Mesenchymal stem cell (in vitro differentiated cells and primary cell): ENCODE data around the gene GALNT2.

Experiments used
- DNase-seq: peaks from one replicate; pipeline ENCODE4 v3.0.0-alpha.2; 2013
- H2AFZ ChIP-seq: one replicate; pipeline ENCODE4 v1.6.1; 2013; ENCODE audit warnings: low read depth, mild to moderate bottlenecking, control low read depth, inconsistent platforms, low read length, moderate library complexity
- H2AK5ac ChIP-seq: 2 replicates; pipeline ENCODE4 v1.6.1; 2013; ENCODE audit warnings: low read length, moderate library complexity, mild to moderate bottlenecking, inconsistent platforms; ENCODE audit not compliant: severe bottlenecking
- H2BK120ac ChIP-seq: one replicate; pipeline ENCODE4 v1.6.1; 2013; ENCODE audit warnings: low read depth, mild to moderate bottlenecking, inconsistent platforms, low read length, moderate library complexity
- H2BK12ac ChIP-seq, 2 experiments: one replicate each; pipeline ENCODE4 v1.6.1; 2013; ENCODE audit warnings: inconsistent platforms in 2 of 2, low read length in 2 of 2, mild to moderate bottlenecking in 2 of 2, moderate library complexity in 2 of 2, control low read depth in 1 of 2
- H2BK15ac ChIP-seq: one replicate; pipeline ENCODE4 v1.6.1; 2013; ENCODE audit warnings: mild to moderate bottlenecking, low read depth, inconsistent platforms; ENCODE audit not compliant: poor library complexity, severe bottlenecking
- H2BK5ac ChIP-seq: 2 replicates; pipeline ENCODE4 v1.6.1; 2013; ENCODE audit warnings: low read depth, mild to moderate bottlenecking, low read length, control low read depth, inconsistent platforms; ENCODE audit not compliant: poor library complexity, severe bottlenecking
- H3K14ac ChIP-seq, 2 experiments: one replicate each; pipeline ENCODE4 v1.6.1; 2013; ENCODE audit warnings: inconsistent platforms in 2 of 2, low read length in 2 of 2, control low read depth in 1 of 2, mild to moderate bottlenecking in 1 of 2, moderate library complexity in 1 of 2
- H3K18ac ChIP-seq, 2 experiments: one replicate each; pipeline ENCODE4 v1.6.1; 2013; ENCODE audit warnings: inconsistent platforms in 2 of 2, low read length in 2 of 2, control low read depth in 1 of 2, low read depth in 1 of 2, mild to moderate bottlenecking in 1 of 2
- H3K23ac ChIP-seq, 2 experiments: one replicate each; pipeline ENCODE4 v1.6.1; 2013; ENCODE audit warnings: inconsistent platforms in 2 of 2, low read length in 2 of 2, mild to moderate bottlenecking in 2 of 2, moderate library complexity in 2 of 2, control low read depth in 1 of 2
- H3K27ac ChIP-seq: 2 replicates; pipeline ENCODE4 v1.5.1; 2013; ENCODE audit warnings: mild to moderate bottlenecking, moderate library complexity, low read length, control low read depth, inconsistent platforms; ENCODE audit not compliant: poor library complexity, severe bottlenecking
- H3K27me3 ChIP-seq, 2 experiments: 2 replicates each; pipeline versions ENCODE4 v1.6.1 to v1.7.0; 2013; ENCODE audit warnings: low read length in 2 of 2, mild to moderate bottlenecking in 2 of 2, moderate library complexity in 2 of 2, control low read depth in 1 of 2, inconsistent platforms in 1 of 2; ENCODE audit not compliant: control insufficient read depth in 1 of 2, insufficient read depth in 1 of 2
- H3K36me3 ChIP-seq, 2 experiments: 2 replicates each; pipeline versions ENCODE4 v1.6.1 to v1.7.0; 2013; ENCODE audit warnings: low read length in 2 of 2, control low read depth in 1 of 2, inconsistent platforms in 1 of 2, low read depth in 1 of 2, mild to moderate bottlenecking in 1 of 2; ENCODE audit not compliant: insufficient read depth in 2 of 2, control insufficient read depth in 1 of 2
- H3K4ac ChIP-seq, 2 experiments: one replicate each; pipeline ENCODE4 v1.6.1; 2013; ENCODE audit warnings: inconsistent platforms in 2 of 2, low read length in 2 of 2, mild to moderate bottlenecking in 2 of 2, moderate library complexity in 2 of 2, control low read depth in 1 of 2, low read depth in 1 of 2
- H3K4me1 ChIP-seq: 2 replicates; pipeline ENCODE4 v1.6.1; 2013; ENCODE audit warnings: low read depth, low read length, control low read depth; ENCODE audit not compliant: control insufficient read depth, insufficient read depth
- H3K4me2 ChIP-seq: 2 replicates; pipeline ENCODE4 v1.6.1; 2013; ENCODE audit warnings: low read length, mild to moderate bottlenecking, inconsistent platforms; ENCODE audit not compliant: poor library complexity, severe bottlenecking
- H3K4me3 ChIP-seq, 2 experiments: 2 replicates each; pipeline versions ENCODE4 v1.5.1 to v1.7.0; 2013; ENCODE audit warnings: low read length in 2 of 2, mild to moderate bottlenecking in 2 of 2, control low read depth in 1 of 2, low read depth in 1 of 2; ENCODE audit not compliant: insufficient read depth in 1 of 2
- H3K79me1 ChIP-seq: replicated peaks from 2 replicates; pipeline ENCODE4 v1.6.1; 2013; ENCODE audit warnings: mild to moderate bottlenecking, control low read depth, low read length, inconsistent platforms; ENCODE audit not compliant: poor library complexity, severe bottlenecking
- H3K9ac ChIP-seq: 2 replicates; pipeline ENCODE4 v1.7.0; 2013; ENCODE audit warnings: mild to moderate bottlenecking, low read length, moderate library complexity
- H3K9me3 ChIP-seq: 2 replicates; pipeline ENCODE4 v1.7.0; 2013; ENCODE audit warnings: mild to moderate bottlenecking, low read length; ENCODE audit not compliant: control insufficient read depth
- H4K8ac ChIP-seq: one replicate; pipeline ENCODE4 v1.6.1; 2013; ENCODE audit warnings: inconsistent platforms, mild to moderate bottlenecking, low read length, moderate library complexity
- H4K91ac ChIP-seq: one replicate; pipeline ENCODE4 v1.6.1; 2013; ENCODE audit warnings: mild to moderate bottlenecking, low read length, inconsistent platforms
- WGBS: methylation state at CpG from one replicate; pipeline ENCODE4 v1.1.7; 2013; ENCODE audit warnings: mixed read lengths; 5-methylcytosine and 5-hydroxymethylcytosine counted together

The GALNT2 gene

GRCh38 chr1:230310381-230311163, 243.5 kb downstream of the GALNT2 start:
- no peak overlapping the region for H3K14ac ChIP-seq
- H2AFZ ChIP-seq, result no peak overlapping the region
- no peak overlapping the region for H3K23ac ChIP-seq
- peaks cover 9 to 33% of the 10 kb centered on the region in 2 experiments for H3K27me3 ChIP-seq
- H3K4ac ChIP-seq, result no peak overlapping the region
- no peaks in the 10 kb centered on the region for H3K79me1 ChIP-seq
- H2BK5ac ChIP-seq, result no peak overlapping the region
- H3K9me3 ChIP-seq, result no peaks in the 10 kb centered on the region
- H2BK12ac ChIP-seq, result no peak overlapping the region
- DNase-seq, result peak; percentile 71
- H2BK120ac ChIP-seq, result no peak overlapping the region
- H3K9ac ChIP-seq, result no peak overlapping the region
- no peak overlapping the region for H3K18ac ChIP-seq
- WGBS, result 31% methylated on average over 12 of the region's 14 CpGs
- H3K4me2 ChIP-seq, result no peak overlapping the region
- H3K36me3 ChIP-seq, result no peaks in the 10 kb centered on the region
- no peak overlapping the region for H2AK5ac ChIP-seq
- H3K4me3 ChIP-seq, result no peak overlapping the region
- H4K8ac ChIP-seq, result no peak overlapping the region
- H4K91ac ChIP-seq, result no peak overlapping the region
- no peak overlapping the region for H2BK15ac ChIP-seq
- H3K27ac ChIP-seq, result no peak overlapping the region
- peaks cover 1% of the 10 kb centered on the region for H3K4me1 ChIP-seq

DNA sequence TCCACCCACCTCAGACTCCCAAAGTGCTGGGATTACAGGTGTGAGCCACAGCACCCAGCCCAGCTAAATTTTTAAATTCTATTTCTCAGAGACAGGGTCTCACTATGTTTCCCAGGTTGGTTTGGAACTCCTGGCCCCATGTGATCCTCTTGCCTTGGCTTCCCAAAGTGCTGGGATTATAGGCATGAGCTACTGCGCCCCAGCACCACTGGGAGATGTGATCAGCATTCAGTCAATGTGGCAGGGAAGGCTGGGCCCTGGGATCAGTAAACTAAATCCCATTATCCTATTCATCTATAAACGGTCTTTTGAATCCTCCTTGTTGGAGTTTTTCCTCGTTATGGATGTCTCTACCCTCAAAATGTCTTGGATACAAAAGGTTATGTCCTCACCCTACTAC, 245.6 kb downstream of the GALNT2 start:
- H3K79me1 ChIP-seq, result no peaks in the 10 kb centered on the region
- no peak overlapping the region for H3K9ac ChIP-seq
- peaks cover 1% of the 10 kb centered on the region for H3K4me1 ChIP-seq
- no peak overlapping the region for H3K18ac ChIP-seq
- no peak overlapping the region for H2BK12ac ChIP-seq
- no peak overlapping the region for H2BK5ac ChIP-seq
- no peak overlapping the region for H2AK5ac ChIP-seq
- H3K14ac ChIP-seq, result no peak overlapping the region
- H3K4ac ChIP-seq, result no peak overlapping the region
- peaks cover 9 to 40% of the 10 kb centered on the region in 2 experiments for H3K27me3 ChIP-seq
- no peak overlapping the region for H2BK120ac ChIP-seq
- no peaks in the 10 kb centered on the region for H3K9me3 ChIP-seq
- H3K36me3 ChIP-seq, result no peaks in the 10 kb centered on the region
- no peak for DNase-seq
- no peak overlapping the region for H3K27ac ChIP-seq
- no peak overlapping the region for H2AFZ ChIP-seq
- 78% methylated on average over 3 of the region's 3 CpGs for WGBS
- no peak overlapping the region for H4K8ac ChIP-seq
- H3K4me3 ChIP-seq, result no peak overlapping the region
- H4K91ac ChIP-seq, result no peak overlapping the region
- H3K4me2 ChIP-seq, result no peak overlapping the region
- no peak overlapping the region for H3K23ac ChIP-seq
- no peak overlapping the region for H2BK15ac ChIP-seq

DNA sequence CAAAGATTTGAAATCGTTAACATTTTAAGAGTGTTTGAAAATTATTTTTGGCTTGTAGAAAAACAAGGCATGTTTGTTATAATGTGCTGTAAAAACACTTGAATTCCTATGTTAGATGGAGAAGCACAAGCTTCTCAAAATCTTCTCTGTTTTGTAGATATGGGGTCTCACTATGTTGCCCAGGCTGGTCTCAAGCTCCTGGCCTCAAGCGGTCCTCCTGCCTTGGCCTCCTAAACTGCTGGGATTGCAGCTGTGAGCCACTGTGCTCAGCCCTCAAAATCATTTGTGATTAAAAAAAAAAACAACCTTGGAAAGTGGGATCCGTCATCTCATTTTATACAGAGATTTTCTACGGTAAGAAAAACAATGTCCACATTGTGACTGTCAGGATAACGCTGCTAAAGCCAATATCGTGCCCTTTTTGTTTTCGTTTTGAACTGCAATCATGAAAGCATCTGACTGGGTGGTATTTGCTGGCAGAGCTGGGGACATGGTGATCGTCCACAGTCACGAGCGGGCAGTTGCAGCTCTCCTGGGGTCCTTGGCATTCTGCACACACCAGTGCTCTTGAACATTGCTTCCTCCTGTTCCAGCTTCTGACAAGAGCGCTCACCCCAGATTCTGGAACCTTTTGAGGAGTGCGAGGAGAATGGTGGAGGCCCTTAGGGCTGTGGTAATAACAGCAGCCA, 246.6 kb downstream of the GALNT2 start:
- DNase-seq, result no peak
- no peak overlapping the region for H3K4ac ChIP-seq
- H3K9me3 ChIP-seq, result no peaks in the 10 kb centered on the region
- H3K14ac ChIP-seq, result no peak overlapping the region
- H2BK12ac ChIP-seq, result no peak overlapping the region
- no peak overlapping the region for H2AFZ ChIP-seq
- no peak overlapping the region for H2BK120ac ChIP-seq
- no peak overlapping the region for H3K9ac ChIP-seq
- no peak overlapping the region for H3K23ac ChIP-seq
- H2AK5ac ChIP-seq, result no peak overlapping the region
- no peak overlapping the region for H3K27ac ChIP-seq
- no peaks in the 10 kb centered on the region for H3K36me3 ChIP-seq
- H3K4me3 ChIP-seq, result no peak overlapping the region
- H3K79me1 ChIP-seq, result no peaks in the 10 kb centered on the region
- no peak overlapping the region for H2BK15ac ChIP-seq
- no peak overlapping the region for H4K91ac ChIP-seq
- no peak overlapping the region for H3K18ac ChIP-seq
- 82% methylated on average over 12 of the region's 12 CpGs for WGBS
- no peak overlapping the region for H3K4me2 ChIP-seq
- H4K8ac ChIP-seq, result no peak overlapping the region
- H2BK5ac ChIP-seq, result no peak overlapping the region
- H3K4me1 ChIP-seq, result no peaks in the 10 kb centered on the region
- H3K27me3 ChIP-seq, result peaks cover 9 to 48% of the 10 kb centered on the region in 2 experiments

DNA sequence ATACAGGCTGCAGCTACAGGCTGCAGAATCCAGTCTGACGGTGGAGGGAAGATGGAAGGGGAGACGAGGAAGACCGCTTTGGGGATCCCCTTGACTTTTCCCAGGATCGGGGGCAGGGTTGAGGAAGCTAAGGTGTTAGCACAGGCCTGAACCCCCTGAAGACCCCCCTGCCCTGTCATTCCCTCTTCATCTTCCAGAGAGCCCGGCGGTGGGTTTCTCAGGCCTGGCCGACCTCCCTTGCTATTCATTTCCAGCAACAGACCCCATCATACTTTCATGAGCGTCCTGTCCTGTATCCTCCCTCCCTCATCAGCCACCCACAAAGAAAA, 247.1 kb downstream of the GALNT2 start:
- Histone ChIP-seq H3K4me2 (no peak overlapping the region), H2AFZ (no peak overlapping the region), H3K18ac (no peak overlapping the region), H3K79me1 (no peaks in the 10 kb centered on the region), H2AK5ac (no peak overlapping the region), H3K27me3 (peaks cover 9 to 47% of the 10 kb centered on the region in 2 experiments), H3K4me1 (no peaks in the 10 kb centered on the region), H3K9me3 (no peaks in the 10 kb centered on the region), H2BK120ac (no peak overlapping the region), H3K4me3 (no peak overlapping the region), H3K36me3 (no peaks in the 10 kb centered on the region), H2BK5ac (no peak overlapping the region), H3K23ac (no peak overlapping the region), H2BK15ac (no peak overlapping the region), H3K27ac (no peak overlapping the region), H2BK12ac (no peak overlapping the region), H3K9ac (no peak overlapping the region), H4K91ac (no peak overlapping the region), H3K14ac (no peak overlapping the region), H3K4ac (no peak overlapping the region), H4K8ac (no peak overlapping the region)
- no peak for DNase-seq
- 89% methylated on average over 7 of the region's 8 CpGs for WGBS
